Body of pancreas (tissue), 4 donors: Measurements from ENCODE around the gene ZNF32.

Experiments
- POLR2A ChIP-seq, 3 donors: fragments of 450-650 bp; IDR thresholded peaks; one replicate each; pipeline ENCODE4 v1.6.1; 2016; ENCODE audit warnings: antibody characterized with exemption in 3 of 3, mild to moderate bottlenecking in 2 of 3
- TF ChIP-seq, protein P1 (sequence below), 7 experiments: fragments of 450-650 bp in 4 of 7; fragments of 200-600 bp in 3 of 7; sonication (generic) in 3 of 7; IDR thresholded peaks; one replicate each; pipeline ENCODE4 v1.5.1; 2016 to 2019; ENCODE audit warnings: antibody characterized with exemption in 7 of 7

GRCh38 chr10:43598446-43598845 is 50.2 kb downstream of the ZNF32 start:
- TF ChIP-seq, protein P1, sequence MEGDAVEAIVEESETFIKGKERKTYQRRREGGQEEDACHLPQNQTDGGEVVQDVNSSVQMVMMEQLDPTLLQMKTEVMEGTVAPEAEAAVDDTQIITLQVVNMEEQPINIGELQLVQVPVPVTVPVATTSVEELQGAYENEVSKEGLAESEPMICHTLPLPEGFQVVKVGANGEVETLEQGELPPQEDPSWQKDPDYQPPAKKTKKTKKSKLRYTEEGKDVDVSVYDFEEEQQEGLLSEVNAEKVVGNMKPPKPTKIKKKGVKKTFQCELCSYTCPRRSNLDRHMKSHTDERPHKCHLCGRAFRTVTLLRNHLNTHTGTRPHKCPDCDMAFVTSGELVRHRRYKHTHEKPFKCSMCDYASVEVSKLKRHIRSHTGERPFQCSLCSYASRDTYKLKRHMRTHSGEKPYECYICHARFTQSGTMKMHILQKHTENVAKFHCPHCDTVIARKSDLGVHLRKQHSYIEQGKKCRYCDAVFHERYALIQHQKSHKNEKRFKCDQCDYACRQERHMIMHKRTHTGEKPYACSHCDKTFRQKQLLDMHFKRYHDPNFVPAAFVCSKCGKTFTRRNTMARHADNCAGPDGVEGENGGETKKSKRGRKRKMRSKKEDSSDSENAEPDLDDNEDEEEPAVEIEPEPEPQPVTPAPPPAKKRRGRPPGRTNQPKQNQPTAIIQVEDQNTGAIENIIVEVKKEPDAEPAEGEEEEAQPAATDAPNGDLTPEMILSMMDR (IDR thresholded peaks at IDR 0.05), result no peak
- no peak for TF ChIP-seq POLR2A (IDR thresholded peaks at IDR 0.05)
